ENCODE results near the gene ADCY2. TPM values are rescaled to one million over a fixed set of nuclear protein-coding genes. Genes with fewer than 3 reads are reported as not detected.

The ADCY2 gene
- total and polyA plus RNA-seq, 9 of the 15 experiments (the other 6 are each of a cell fraction or from before 2014, with no cell fraction given): 0.01 to 0.15 (median 0.03) TPM; not detected in 5

DNA sequence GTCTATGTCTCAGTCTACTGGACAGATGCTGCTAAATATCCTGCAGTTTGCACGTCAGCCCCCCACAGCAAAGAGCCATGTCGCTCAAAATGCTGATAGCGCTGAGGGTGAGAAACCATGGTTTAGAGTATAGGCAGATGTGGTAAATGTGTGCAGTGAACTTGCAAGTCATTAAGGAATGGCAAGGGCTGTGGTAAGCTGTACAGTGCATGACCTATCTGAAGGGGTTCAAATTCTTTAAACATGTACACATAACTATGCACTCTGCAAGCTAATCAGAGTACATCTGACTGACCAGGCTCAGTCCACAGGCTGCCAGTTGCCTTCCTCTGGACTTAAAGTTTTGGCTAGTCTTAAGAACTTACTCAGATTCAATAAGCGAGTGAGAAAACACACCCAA lies 284.3 kb downstream of the ADCY2 start:
- H3K4me2 ChIP-seq (ENCODE audit: insufficient read depth, low read length): no peak overlapping the region
- no peaks in the 10 kb centered on the region for H3K9me1 ChIP-seq (ENCODE audit: control insufficient read depth, insufficient read depth, low read length)
- no peak overlapping the region for H3K4me3 ChIP-seq
- no peaks in the 10 kb centered on the region for H3K4me1 ChIP-seq (replicated peaks in 1 of 2; ENCODE audit: control insufficient read depth in 2 of 2, insufficient read depth in 2 of 2, low read length in 2 of 2)
- FAIRE-seq (no peak), ATAC-seq (no peak), DNase-seq (ENCODE audit: extremely low read depth in 1 of 4, low spot score in 3 of 4) (no peak)
- ChIA-PET CTCF (ENCODE audit: low intra/inter-chr PET ratio) (no interaction called here), POLR2A (no interaction called here)
- 1% methylated on average over 4 of the region's 4 CpGs for WGBS (ENCODE audit: insufficient coverage, low coverage, missing lambda C conversion rate)
- H3K9ac ChIP-seq (ENCODE audit: insufficient read depth in 1 of 2, low read depth in 2 of 2, low read length in 2 of 2): no peak overlapping the region
- BruUV-seq (replicated peaks): no TSS peak
- no peaks in the 10 kb centered on the region for H3K36me3 ChIP-seq (ENCODE audit: control insufficient read depth, insufficient read depth, low read length)
- H3K79me2 ChIP-seq (ENCODE audit: control insufficient read depth, insufficient read depth, low read length): no peaks in the 10 kb centered on the region
- H3K27me3 ChIP-seq (ENCODE audit: control insufficient read depth in 2 of 2, insufficient read depth in 2 of 2, low read length in 2 of 2): no peaks in the 10 kb centered on the region; a peak in 1 of 5 replicates
- no peaks in the 10 kb centered on the region for H3K9me3 ChIP-seq (replicated peaks; ENCODE audit: control insufficient read depth, insufficient read depth, low read depth, low read length)
- H2AFZ ChIP-seq (ENCODE audit: low read depth, low read length): no peak overlapping the region
- intact Hi-C loops (cut with micrococcal nuclease) (no loop called here), in situ Hi-C loops (cut with MboI) (no loop called here)
- H3K27ac ChIP-seq (ENCODE audit: extremely low read depth, low read depth, low read length): no peak overlapping the region
- H4K20me1 ChIP-seq (replicated peaks; ENCODE audit: control insufficient read depth, insufficient read depth, low read length): no peaks in the 10 kb centered on the region
- TF ChIP-seq, protein P1, sequence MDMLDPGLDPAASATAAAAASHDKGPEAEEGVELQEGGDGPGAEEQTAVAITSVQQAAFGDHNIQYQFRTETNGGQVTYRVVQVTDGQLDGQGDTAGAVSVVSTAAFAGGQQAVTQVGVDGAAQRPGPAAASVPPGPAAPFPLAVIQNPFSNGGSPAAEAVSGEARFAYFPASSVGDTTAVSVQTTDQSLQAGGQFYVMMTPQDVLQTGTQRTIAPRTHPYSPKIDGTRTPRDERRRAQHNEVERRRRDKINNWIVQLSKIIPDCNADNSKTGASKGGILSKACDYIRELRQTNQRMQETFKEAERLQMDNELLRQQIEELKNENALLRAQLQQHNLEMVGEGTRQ (CRISPR knock-in tag; IDR thresholded peaks at IDR 0.05): no peak
- TF ChIP-seq, protein P2, sequence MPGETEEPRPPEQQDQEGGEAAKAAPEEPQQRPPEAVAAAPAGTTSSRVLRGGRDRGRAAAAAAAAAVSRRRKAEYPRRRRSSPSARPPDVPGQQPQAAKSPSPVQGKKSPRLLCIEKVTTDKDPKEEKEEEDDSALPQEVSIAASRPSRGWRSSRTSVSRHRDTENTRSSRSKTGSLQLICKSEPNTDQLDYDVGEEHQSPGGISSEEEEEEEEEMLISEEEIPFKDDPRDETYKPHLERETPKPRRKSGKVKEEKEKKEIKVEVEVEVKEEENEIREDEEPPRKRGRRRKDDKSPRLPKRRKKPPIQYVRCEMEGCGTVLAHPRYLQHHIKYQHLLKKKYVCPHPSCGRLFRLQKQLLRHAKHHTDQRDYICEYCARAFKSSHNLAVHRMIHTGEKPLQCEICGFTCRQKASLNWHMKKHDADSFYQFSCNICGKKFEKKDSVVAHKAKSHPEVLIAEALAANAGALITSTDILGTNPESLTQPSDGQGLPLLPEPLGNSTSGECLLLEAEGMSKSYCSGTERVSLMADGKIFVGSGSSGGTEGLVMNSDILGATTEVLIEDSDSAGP (CRISPR knock-in tag; IDR thresholded peaks at IDR 0.05): no peak
- TF ChIP-seq ZNF140 (CRISPR knock-in tag; IDR thresholded peaks at IDR 0.05) (no peak), PTBP1 (IDR thresholded peaks at IDR 0.05; ENCODE audit: low read depth, low read length) (no peak), C11orf30 (IDR thresholded peaks at IDR 0.05; ENCODE audit: low read depth) (no peak), ZNF584 (CRISPR knock-in tag; IDR thresholded peaks at IDR 0.05; ENCODE audit: low read depth) (no peak), CHD1 (IDR thresholded peaks at IDR 0.05; ENCODE audit: low read length) (no peak), ELF4 (CRISPR knock-in tag; IDR thresholded peaks at IDR 0.05) (no peak), ZNF764 (CRISPR knock-in tag; IDR thresholded peaks at IDR 0.05; ENCODE audit: low read depth) (no peak)

All from K562 (cell line).